ENCODE results near the gene ATP6V1G3.
"Not testable (repeated sequence)": the region's sequence is repeated elsewhere in the genome, so short reads cannot be mapped to it uniquely, and the experiment has no call there.

Gene ATP6V1G3

DNA sequence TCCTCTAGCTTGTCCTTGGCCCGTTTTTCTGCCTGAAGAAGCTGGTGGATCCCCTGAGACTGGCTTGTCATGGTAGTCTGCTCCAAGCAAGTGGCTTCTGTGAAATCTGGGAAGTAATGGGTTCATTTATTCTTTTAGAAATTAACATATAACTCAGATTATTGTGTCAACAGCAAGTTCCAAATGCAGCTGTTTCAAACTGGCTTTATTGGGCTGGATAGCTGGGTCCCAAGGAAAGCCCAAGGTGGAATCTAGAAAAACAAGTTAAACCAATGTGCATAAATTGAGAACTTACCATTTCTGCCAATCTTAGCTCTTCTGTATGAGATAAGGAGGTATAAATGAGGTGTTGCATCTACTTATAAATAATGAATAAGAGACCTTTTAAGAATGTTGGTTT lies at the start of gene ATP6V1G3:
ATP6V1G3 (minus strand) TSS at position 101 of the 400 bp plus-strand sequence; CDS start at position 71, 30 bp downstream.
- no peak for DNase-seq

DNA sequence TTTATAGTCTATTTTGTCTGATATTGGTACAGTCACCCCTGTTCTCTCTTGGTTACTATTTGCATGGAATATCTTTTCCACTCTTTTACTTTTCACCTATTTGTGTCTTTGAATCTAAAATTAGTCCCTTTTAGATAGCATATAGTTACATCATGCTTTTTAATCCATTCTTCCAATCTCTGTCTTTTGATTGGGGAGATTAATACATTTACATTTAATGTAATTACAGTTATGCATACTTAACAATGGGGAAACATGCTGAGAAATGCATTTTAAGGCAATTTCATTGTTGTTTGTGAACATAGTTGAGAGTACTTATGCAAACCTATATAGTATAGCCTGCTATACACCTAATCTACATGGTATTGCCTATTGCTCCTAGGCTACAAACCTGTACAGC lies 48.4 kb upstream of the ATP6V1G3 start:
- DNase-seq, result no peak

DNA sequence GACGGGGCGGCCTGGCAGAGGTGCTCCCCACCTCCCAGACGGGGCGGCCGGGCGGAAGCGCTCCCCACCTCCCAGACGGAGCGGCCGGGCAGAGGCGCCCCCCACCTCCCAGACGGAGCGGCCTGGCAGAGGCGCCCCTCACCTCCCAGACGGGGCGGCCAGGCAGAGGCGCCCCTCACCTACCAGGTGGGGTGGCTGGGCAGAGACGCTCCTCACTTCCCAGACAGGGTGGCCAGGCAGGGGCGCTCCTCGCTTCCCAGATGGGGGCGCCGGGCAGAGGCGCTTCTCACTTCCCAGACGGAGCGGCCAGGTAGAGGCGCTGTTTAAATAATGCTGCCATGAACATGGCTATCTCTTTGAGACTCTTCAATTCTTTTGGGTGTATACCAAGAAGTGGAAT lies 43.7 kb upstream of the ATP6V1G3 start:
- no peak for DNase-seq

DNA sequence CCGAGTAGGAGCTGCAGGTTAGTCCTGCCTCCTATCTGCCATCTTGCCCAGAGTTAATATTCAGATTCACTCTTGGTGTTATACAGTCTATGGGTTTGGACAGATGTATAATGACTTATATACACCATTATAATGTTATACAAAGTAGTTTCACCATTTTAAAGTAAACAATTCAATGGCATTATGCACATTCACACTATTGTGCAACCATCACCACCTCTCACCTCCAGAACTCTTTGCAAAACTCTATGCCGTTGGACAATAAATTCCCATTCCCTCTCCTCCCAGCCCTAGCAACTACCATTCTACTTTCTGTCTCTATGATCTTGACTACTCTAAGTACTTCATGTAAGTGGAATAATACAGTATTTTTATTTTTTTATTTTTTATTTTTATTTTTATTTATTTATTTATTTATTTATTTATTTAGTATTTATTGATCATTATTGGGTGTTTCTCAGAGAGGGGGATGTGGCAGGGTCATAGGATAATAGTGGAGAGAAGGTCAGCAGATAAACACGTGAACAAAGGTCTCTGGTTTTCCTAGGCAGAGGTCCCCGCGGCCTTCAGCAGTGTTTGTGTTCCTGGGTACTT lies 42.8 kb upstream of the ATP6V1G3 start:
- DNase-seq, result not testable (repeated sequence)

DNA sequence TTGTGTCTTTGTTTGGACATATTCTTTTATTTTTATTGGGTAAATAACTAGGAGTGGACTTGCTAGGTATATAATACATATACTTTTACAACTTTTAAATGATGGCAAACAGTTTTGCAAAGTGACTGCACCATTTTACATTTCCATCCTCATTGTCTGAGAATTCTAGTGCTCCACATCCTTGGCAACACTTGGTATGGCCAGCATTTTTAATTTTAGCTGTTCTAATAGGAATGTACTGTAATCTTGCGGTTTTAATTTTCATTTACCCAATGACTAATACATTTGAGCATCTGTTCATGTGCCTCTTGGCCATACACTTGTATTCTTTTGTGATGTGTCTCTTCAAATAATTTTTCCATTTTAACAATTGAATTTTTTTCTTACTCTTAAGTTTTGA lies 37.0 kb upstream of the ATP6V1G3 start:
- no peak for DNase-seq

- no peak for DNase-seq
These were observed 35.5 kb upstream of the ATP6V1G3 start for GRCh38 chr1:198575798-198576641.

DNA sequence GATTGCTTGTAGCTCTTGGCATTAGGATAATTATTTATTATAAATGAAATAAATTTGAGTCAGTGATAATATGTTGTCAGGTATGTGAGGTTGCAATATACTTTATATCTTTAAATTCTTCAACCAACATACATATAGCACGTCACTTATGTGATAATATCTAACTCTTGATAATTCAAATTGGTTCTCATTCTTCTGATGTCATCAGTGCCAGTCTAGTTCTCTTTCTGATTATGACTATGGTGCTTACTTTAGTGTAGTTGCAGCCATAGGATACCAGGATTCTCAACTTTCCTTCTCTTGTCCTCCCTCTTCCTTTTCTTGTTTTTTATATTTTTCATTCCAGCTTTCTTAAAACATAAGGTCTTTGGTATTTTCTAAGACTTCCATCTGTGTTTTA lies 34.8 kb upstream of the ATP6V1G3 start:
- no peak for DNase-seq

GRCh38 chr1:198574325-198574724 lies 33.8 kb upstream of the ATP6V1G3 start:
- no peak for DNase-seq

DNA sequence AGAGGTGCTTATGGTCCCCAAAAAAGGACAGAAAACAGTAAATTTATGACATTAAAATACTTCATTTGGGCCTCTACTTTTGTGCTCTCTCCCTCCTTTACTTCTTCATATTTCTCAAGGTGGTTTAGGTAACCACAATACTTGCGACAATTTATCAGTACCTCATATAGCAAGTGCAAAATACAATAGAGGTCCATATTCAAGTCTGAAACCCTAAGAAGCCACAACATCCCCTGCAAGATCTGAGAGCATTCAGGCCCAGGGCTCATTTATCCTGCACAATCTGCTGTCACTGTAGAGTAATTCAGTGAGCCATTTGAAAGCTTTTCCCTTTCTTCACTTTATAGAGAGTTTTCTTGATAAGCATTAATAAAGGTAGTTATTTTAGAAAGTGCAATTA lies 24.2 kb upstream of the ATP6V1G3 start:
- DNase-seq, result no peak

DNA sequence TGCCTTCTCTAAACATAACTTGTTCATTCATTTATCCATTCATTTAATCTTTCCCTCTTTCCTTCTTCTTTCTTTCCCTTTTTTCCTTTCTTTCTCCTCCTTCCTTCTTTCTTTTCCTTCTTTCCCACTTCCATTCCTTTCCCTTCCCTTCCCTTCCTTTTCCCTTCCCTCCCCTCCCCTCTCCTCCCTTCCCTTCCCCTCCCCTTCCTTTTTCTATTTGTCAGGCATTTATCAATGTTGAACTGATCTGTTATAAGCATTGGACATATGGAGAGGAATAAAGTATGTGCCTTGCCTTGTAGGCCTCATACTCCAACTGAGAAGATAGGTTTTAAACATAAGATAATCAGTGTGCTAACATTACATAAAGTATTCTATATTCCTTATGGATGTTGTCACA lies 23.7 kb upstream of the ATP6V1G3 start:
- no peak for DNase-seq

DNA sequence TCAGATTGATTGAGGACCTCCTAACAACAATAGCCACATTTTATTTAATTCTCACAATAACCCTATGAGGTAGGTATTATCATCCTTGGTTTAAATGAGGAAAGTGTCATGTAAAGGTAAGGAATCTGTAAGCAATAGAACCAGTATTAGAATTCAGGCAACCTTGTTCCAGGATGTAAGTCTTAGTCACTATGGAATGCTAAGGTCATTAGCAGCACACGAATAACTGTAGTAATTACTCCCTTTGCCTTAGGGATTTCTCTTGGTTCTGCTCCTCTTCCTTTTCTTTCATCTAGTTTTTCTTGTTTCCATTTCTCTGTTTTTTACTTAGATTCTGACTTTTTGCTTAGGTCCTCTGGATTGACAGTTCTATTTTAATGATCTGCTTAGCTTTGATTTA lies 23.1 kb upstream of the ATP6V1G3 start:
- no peak for DNase-seq

GRCh38 chr1:198560161-198560560 lies 19.7 kb upstream of the ATP6V1G3 start:
- no peak for DNase-seq

- DNase-seq, result no peak
These were observed 18.9 kb upstream of the ATP6V1G3 start for GRCh38 chr1:198559362-198559761.

DNA sequence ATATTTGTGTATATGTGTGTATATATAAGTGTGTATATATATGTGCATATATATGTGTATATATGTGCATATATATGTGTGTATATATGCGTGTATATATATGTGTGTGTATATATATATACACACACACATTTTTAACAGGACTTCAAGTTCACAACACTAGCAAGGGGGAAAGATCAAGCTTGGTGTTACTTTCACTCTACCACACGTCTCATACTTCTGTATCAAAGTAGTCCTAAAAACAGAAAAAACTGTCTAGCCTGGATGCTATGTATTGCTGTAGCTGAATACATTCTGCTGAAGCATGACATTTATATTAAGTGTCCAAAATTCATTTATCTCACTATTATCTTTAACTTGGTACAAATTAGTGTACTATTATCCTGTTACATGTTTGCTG lies 17.9 kb upstream of the ATP6V1G3 start:
- DNase-seq, result no peak

DNA sequence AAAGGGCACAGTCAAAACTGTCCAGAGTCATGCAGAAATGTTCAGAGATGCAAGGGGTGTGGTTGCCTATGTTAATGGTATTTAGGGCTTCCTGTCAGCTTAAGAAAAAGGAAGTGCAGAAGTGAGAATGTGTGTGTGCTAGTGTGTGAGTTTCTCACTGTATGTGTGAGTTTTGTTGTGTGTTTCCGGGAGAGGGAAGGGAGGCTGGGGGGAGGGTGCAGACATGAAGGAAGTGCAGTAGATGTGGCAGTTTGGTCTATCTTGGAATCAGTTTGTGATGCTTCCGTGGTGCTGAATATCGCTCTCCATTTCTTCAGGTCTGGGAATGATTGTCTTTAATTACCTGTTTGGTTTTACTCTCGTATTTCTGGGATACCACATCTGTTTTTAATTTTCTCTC lies 16.5 kb upstream of the ATP6V1G3 start:
- peak; percentile 38 for DNase-seq

GRCh38 chr1:198552668-198553416 lies 12.4 kb upstream of the ATP6V1G3 start:
- DNase-seq, result no peak

DNA sequence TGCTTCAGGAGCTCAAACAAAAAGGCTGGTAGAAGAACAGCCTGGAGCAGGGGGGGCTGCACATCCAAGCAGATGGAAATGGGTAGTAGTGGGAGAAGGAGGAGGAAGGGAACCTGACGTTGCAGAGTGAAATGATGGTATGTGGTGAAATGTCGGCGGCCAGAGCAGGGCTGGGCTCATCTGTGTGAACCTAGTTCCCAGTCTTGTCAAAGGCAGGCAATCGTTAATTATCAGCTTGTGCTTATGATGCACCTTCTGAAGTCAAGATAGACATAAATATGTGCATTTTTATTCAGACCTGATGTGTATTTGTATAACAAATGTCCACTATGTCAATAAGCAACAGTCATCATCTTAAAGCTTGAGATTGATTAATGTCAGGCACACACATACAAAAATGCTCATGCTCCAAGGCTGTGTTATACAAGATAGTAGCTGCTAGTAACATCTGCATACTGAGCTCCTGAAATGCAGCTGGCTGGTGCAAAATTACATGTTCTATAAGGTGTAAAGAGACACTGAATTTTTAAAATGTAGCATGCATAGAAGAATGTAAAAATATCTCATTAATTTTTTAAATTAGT lies 10.6 kb upstream of the ATP6V1G3 start:
- no peak for DNase-seq

GRCh38 chr1:198549866-198550265 lies 9.4 kb upstream of the ATP6V1G3 start:
- no peak for DNase-seq

DNA sequence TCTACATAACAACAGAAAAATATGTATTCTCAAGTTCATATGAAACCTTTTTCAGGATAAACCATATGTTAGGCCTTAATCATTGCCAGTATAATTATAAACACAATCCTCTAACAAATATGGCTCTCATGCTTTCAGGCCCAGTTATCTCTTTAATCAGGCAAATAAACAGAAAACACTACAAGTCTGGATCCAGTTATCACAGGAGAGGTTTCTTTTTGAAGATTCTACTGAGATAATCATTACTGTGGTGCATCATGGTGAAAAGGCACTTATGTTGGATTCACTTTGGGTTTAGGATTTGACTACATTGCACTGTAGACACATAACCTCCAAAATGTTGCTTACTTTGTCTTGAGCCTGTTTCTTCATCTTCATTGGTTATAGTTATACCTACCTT lies 8.4 kb upstream of the ATP6V1G3 start:
- DNase-seq, result no peak

GRCh38 chr1:198545156-198545555 lies 4.7 kb upstream of the ATP6V1G3 start:
- no peak for DNase-seq

GRCh38 chr1:198544265-198544664 lies 3.8 kb upstream of the ATP6V1G3 start:
- no peak for DNase-seq

DNA sequence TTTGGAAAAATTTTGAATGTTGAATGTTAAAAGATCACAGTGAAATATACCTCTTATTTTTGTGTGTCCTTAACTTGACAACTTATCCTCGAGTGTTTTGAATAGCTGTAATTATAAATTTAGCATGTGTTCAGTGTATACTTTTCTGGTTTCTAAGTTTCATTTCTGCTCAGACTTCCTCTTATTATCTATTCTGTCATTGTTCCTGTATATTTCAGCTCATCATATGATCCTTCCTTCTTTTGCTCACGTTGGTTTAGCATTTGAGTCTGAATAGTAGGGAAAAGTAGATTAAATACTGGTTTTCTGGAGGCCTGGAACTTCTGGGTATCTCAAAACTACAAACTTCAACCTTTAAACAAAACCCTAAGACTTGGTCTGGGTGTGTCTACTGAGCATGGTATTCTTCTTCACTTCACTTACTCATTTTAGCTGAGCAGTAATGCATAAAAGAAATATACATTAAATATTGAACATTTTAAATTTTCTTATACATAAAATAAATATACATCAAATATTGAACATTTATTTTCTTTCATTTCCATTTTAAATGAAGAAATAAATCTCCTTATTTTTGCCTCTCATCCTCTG lies 3.3 kb upstream of the ATP6V1G3 start:
- no peak for DNase-seq

DNA sequence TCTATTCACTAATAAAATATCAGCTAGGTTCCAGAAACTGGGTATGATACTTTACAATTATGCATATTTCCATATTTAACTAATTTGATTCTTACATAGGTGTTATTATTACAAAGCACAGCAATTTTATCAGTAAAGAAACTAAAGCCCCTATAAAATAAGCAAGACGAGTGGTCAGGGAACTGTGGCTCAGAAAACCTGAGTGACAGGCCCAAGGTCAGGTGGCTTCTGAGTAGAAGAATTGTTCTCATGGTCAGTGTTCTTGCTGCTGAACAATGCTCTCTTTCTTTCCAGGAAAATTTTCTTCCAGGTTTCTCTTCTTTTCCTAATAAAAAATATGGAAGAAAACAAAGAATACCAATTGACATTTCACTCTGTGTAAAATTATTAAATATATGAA lies 2.2 kb upstream of the ATP6V1G3 start:
- no peak for DNase-seq

All from GF-D8 (cell line).